Sigmoid colon (tissue), 7 donors: Measurements from ENCODE around the gene CFAP210. TPM values are rescaled to one million over a fixed set of nuclear protein-coding genes. Genes with fewer than 3 reads are reported as not detected.

Experiments used
- DNase-seq: peaks from one replicate; pipeline ENCODE4 v3.0.0-alpha.2; 2019
- H3K27ac ChIP-seq, 4 donors: fragments of 200-600 bp; sonication (generic); one replicate each; pipeline ENCODE4 v1.5.1; 2016 to 2019; ENCODE audit warnings: mild to moderate bottlenecking in 1 of 4
- H3K27me3 ChIP-seq, 3 donors: fragments of 200-600 bp; sonication (generic); one replicate each; pipeline ENCODE4 v1.5.1; 2019; ENCODE audit warnings: mild to moderate bottlenecking in 1 of 3
- H3K36me3 ChIP-seq, 4 donors: fragments of 200-600 bp; sonication (generic); one replicate each; pipeline ENCODE4 v1.5.1; 2016 to 2019
- H3K4me1 ChIP-seq, 4 donors: fragments of 200-600 bp; sonication (generic); one replicate each; pipeline ENCODE4 v1.5.1; 2017 to 2019
- H3K4me3 ChIP-seq, 4 donors: fragments of 200-600 bp; sonication (generic); one replicate each; pipeline ENCODE4 v1.5.1; 2017 to 2019; ENCODE audit warnings: mild to moderate bottlenecking in 2 of 4, moderate library complexity in 1 of 4
- H3K9me3 ChIP-seq, 4 donors: fragments of 200-600 bp in 3 of 4; sonication (generic) in 3 of 4; one replicate each; pipeline versions ENCODE4 v1.5.1 to v1.6.1; 2013 to 2019
- EP300 ChIP-seq, 4 donors: sonication (generic); formaldehyde crosslinking; IDR thresholded peaks; one replicate each; pipeline ENCODE4 v1.6.1; 2017; ENCODE audit warnings: antibody characterized with exemption in 4 of 4
- POLR2A ChIP-seq, 2 donors: fragments of 450-650 bp; IDR thresholded peaks; one replicate each; pipeline ENCODE4 v1.6.1; 2016; ENCODE audit warnings: antibody characterized with exemption in 2 of 2, mild to moderate bottlenecking in 2 of 2, moderate library complexity in 2 of 2
- POLR2AphosphoS5 ChIP-seq, 4 donors: sonication (generic); formaldehyde crosslinking; IDR thresholded peaks; one replicate each; pipeline ENCODE4 v1.6.1; 2017; ENCODE audit warnings: antibody characterized with exemption in 4 of 4
- WGBS, 2 donors: extraction: QIAGEN DNeasy Blood & Tissue Kit; methylation state at CpG; one replicate each; pipeline ENCODE4 v1.1.7; 2013; 5-methylcytosine and 5-hydroxymethylcytosine counted together
- intact Hi-C: fragments of 100-400 bp; cut with DNase I; formaldehyde crosslinking; loops from one replicate; pipeline ENCODE4 v1.15.1; 2023
- polyA plus RNA-seq, 3 donors: library from polyadenylated mRNA; stranded (reverse); fragments of 200-250 nt; gene quantifications; one replicate each; pipeline ENCODE4 v1.2.3, GENCODE V29; 2013
- total RNA-seq, 4 donors: library from RNA; depleted of rRNA; stranded (reverse); fragments of >200 nt; gene quantifications; one replicate each; pipeline ENCODE4 v1.1.0, GENCODE V29; 2016
- TF ChIP-seq, protein P1 (sequence below), 4 experiments: fragments of 450-650 bp in 3 of 4; fragments of 200-600 bp in 1 of 4; IDR thresholded peaks; one replicate each; pipeline ENCODE4 v1.5.1; 2016 to 2019; ENCODE audit warnings: antibody characterized with exemption in 4 of 4, mild to moderate bottlenecking in 3 of 4, moderate library complexity in 2 of 4
- donor health status: healthy with polysubstance abuse.
- donor health status: Bipolar disorder and iron deficiency.
- donor health status: healthy.

The CFAP210 gene
- total and polyA plus RNA-seq, 7 donors: 0.04 TPM; not detected in 6

GRCh38 chr2:169640104-169640503 is 54.1 kb downstream of the CFAP210 start:
- Histone ChIP-seq H3K36me3 (peaks cover 0 to 36% (median 10%) of the 10 kb centered on the region in 4 donors), H3K9me3 (no peaks in the 10 kb centered on the region), H3K27ac (no peak overlapping the region), H3K4me1 (no peaks in the 10 kb centered on the region), H3K27me3 (no peaks in the 10 kb centered on the region), H3K4me3 (no peak overlapping the region)
- TF ChIP-seq POLR2AphosphoS5 (IDR thresholded peaks at IDR 0.05) (no peak), EP300 (IDR thresholded peaks at IDR 0.05) (no peak), POLR2A (IDR thresholded peaks at IDR 0.05) (no peak)
- TF ChIP-seq, protein P1, sequence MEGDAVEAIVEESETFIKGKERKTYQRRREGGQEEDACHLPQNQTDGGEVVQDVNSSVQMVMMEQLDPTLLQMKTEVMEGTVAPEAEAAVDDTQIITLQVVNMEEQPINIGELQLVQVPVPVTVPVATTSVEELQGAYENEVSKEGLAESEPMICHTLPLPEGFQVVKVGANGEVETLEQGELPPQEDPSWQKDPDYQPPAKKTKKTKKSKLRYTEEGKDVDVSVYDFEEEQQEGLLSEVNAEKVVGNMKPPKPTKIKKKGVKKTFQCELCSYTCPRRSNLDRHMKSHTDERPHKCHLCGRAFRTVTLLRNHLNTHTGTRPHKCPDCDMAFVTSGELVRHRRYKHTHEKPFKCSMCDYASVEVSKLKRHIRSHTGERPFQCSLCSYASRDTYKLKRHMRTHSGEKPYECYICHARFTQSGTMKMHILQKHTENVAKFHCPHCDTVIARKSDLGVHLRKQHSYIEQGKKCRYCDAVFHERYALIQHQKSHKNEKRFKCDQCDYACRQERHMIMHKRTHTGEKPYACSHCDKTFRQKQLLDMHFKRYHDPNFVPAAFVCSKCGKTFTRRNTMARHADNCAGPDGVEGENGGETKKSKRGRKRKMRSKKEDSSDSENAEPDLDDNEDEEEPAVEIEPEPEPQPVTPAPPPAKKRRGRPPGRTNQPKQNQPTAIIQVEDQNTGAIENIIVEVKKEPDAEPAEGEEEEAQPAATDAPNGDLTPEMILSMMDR (IDR thresholded peaks at IDR 0.05): no peak
- WGBS, 2 donors: 83 to 93% methylated on average over 2 of the region's 2 CpGs
- intact Hi-C loops: no loop called here
- DNase-seq: no peak

DNA sequence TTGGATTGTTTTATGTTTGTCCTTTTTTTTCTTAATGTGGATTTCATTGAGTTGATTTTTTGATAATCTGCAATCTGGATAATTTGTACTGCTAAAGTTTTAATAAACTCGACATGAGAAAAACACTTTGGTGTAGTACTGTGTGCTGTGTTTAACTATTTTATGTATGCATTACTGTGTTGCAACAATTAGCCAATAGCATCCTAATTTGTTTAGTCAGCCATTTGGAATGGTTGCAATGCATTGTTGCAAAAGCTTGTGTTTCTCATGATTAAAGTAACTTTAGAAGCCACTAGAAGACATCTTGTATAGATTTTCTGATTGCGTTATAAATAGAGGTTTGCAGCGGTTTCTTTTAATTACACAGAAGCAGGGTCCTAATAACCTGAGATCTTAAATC is 56.6 kb downstream of the CFAP210 start:
- Histone ChIP-seq H3K27ac (no peak overlapping the region), H3K4me3 (no peak overlapping the region), H3K4me1 (no peaks in the 10 kb centered on the region), H3K36me3 (peaks cover 4 to 60% (median 15%) of the 10 kb centered on the region in 4 donors), H3K9me3 (no peaks in the 10 kb centered on the region), H3K27me3 (no peaks in the 10 kb centered on the region)
- WGBS, 2 donors: 93 to 95% methylated on average over 3 of the region's 3 CpGs
- intact Hi-C loops: no loop called here
- DNase-seq: no peak
- TF ChIP-seq EP300 (IDR thresholded peaks at IDR 0.05) (no peak), POLR2AphosphoS5 (IDR thresholded peaks at IDR 0.05) (no peak), POLR2A (IDR thresholded peaks at IDR 0.05) (no peak)
- TF ChIP-seq, protein P1 (IDR thresholded peaks at IDR 0.05): no peak

- intact Hi-C loops: no loop called here
- Histone ChIP-seq H3K4me3 (no peak overlapping the region), H3K4me1 (no peaks in the 10 kb centered on the region), H3K27me3 (no peaks in the 10 kb centered on the region), H3K27ac (no peak overlapping the region), H3K9me3 (no peaks in the 10 kb centered on the region), H3K36me3 (peaks cover 11 to 71% (median 22%) of the 10 kb centered on the region in 4 donors)
- DNase-seq: no peak
- TF ChIP-seq POLR2AphosphoS5 (IDR thresholded peaks at IDR 0.05) (no peak), EP300 (IDR thresholded peaks at IDR 0.05) (no peak), POLR2A (IDR thresholded peaks at IDR 0.05) (no peak)
- TF ChIP-seq, protein P1 (IDR thresholded peaks at IDR 0.05): no peak
- 98% methylated on average over 8 of the region's 8 CpGs for WGBS, 2 donors
Measured at GRCh38 chr2:169636440-169637097, 57.6 kb downstream of the CFAP210 start.

GRCh38 chr2:169625781-169626180 is 68.4 kb downstream of the CFAP210 start:
- H3K27me3 ChIP-seq: no peaks in the 10 kb centered on the region
- H3K9me3 ChIP-seq: no peaks in the 10 kb centered on the region
- no peak overlapping the region for H3K4me3 ChIP-seq
- H3K4me1 ChIP-seq: peaks cover 0 to 6% (median 2%) of the 10 kb centered on the region in 4 donors
- peaks cover 0 to 42% (median 0%) of the 10 kb centered on the region in 4 donors for H3K36me3 ChIP-seq
- intact Hi-C loops: no loop called here
- no peak for DNase-seq
- 90 to 92% methylated on average over 3 of the region's 3 CpGs for WGBS, 2 donors
- TF ChIP-seq POLR2AphosphoS5 (IDR thresholded peaks at IDR 0.05) (no peak), EP300 (IDR thresholded peaks at IDR 0.05) (no peak)
- H3K27ac ChIP-seq: no peak overlapping the region

DNA sequence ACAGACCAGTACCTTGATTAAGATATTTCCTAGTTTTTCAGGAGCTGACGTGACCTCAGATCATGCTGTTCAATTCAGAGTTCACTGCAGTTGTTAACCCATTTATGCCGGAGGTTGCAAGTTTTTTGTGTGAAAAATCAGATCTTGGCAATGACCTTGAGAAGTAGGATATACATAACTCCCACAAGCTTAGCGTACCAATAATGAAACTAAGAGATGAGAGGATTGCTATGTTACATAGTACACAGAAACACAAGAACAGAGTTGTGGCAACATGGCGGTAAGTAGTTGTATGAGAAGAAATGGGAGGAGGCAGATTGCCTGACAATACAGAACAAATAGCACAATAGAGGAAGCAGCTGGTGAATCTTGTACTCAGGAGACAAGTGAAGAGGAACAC is 71.0 kb downstream of the CFAP210 start:
- no peak for DNase-seq
- intact Hi-C loops: no loop called here
- no peaks in the 10 kb centered on the region for H3K9me3 ChIP-seq
- peaks cover 0 to 6% (median 2%) of the 10 kb centered on the region in 4 donors for H3K4me1 ChIP-seq
- peaks cover 0 to 39% (median 0%) of the 10 kb centered on the region in 4 donors for H3K36me3 ChIP-seq
- TF ChIP-seq, protein P1 (IDR thresholded peaks at IDR 0.05): no peak
- peak in 1 of 4 donors; percentile 21 for TF ChIP-seq POLR2AphosphoS5 (IDR thresholded peaks at IDR 0.05)
- no peak overlapping the region for H3K4me3 ChIP-seq
- no peaks in the 10 kb centered on the region for H3K27me3 ChIP-seq
- WGBS, 2 donors: 93 to 94% methylated on average over 4 of the region's 4 CpGs
- H3K27ac ChIP-seq: no peak overlapping the region
